Measurements from ENCODE around the gene TBC1D24.

DNA sequence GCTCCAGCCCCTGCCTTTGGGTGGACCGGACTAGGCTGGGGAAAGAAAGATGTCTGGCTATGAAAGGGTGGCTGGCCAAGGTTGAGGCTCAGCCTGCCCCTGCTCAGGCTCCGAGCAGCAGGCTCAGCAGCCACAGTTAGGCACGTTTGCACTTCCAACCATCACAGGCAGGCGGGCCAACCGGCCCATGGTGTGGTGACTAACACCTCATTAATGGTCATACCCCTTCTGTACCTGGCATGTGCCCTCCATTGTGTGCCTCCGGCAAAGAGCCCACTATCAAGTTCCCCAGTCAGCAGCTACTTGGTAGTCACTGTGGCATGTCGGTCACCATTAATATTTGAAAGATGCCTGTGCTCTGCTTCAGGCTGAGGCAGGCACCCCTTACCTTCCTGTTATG, 6.7 kb downstream of the TBC1D24 start:
- TF ChIP-seq CTCF (IDR thresholded peaks at IDR 0.05), result no peak
- no peak for TF ChIP-seq POLR2AphosphoS5 (IDR thresholded peaks at IDR 0.05)
- TF ChIP-seq POLR2A (IDR thresholded peaks at IDR 0.05), result no peak

Data from breast epithelium (tissue), 3 donors.